ENCODE measurements around the gene TTLL12. TPM values are rescaled to one million over a fixed set of nuclear protein-coding genes. Genes with fewer than 3 reads are reported as not detected.

Gene TTLL12
- total and polyA plus RNA-seq, 2 experiments from 2014 or later, result 45.9 to 62.7 TPM

DNA sequence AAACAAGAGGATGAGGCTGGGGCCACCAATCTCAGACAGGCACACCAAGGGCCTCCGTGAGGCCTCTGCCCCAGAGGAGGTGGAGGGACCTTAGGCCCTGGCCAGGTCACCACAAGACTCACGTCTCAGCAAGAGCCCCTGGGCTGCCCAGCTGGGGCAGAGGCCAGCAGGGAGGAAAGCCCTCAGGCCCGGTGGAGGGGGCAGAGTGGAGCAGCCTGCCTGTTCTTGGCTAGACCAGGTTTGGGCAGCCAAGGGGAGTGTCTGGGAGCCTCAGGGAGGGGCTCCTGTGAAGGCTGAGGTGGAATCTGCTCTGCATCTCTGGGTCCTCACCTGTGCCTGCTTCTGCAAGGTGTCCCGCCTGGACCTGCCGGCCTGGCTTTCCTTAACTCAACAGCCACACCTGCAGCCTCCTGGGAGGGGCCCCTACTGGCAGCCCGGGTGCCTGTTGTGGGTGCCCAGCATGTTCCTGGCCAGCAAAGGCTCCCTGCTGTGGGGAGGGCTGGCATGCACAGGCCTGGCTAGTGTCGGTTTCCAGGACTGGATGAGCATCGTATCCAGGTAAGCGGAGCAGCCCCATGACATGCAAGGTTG, 11.9 kb downstream of the TTLL12 start:
- no peak for TF ChIP-seq CTCF (IDR thresholded peaks at IDR 0.05; ENCODE audit: low read depth, low read length)
- DNase-seq (ENCODE audit: low read depth in 1 of 2, low spot score in 1 of 2), result no peak
- Histone ChIP-seq H3K9me3 (ENCODE audit: low read depth) (no peaks in the 10 kb centered on the region), H3K36me3 (peaks cover 14% of the 10 kb centered on the region), H3K27ac (no peak overlapping the region), H3K4me3 (no peak overlapping the region), H3K27me3 (no peaks in the 10 kb centered on the region), H3K4me1 (ENCODE audit: low read depth) (no peaks in the 10 kb centered on the region)

DNA sequence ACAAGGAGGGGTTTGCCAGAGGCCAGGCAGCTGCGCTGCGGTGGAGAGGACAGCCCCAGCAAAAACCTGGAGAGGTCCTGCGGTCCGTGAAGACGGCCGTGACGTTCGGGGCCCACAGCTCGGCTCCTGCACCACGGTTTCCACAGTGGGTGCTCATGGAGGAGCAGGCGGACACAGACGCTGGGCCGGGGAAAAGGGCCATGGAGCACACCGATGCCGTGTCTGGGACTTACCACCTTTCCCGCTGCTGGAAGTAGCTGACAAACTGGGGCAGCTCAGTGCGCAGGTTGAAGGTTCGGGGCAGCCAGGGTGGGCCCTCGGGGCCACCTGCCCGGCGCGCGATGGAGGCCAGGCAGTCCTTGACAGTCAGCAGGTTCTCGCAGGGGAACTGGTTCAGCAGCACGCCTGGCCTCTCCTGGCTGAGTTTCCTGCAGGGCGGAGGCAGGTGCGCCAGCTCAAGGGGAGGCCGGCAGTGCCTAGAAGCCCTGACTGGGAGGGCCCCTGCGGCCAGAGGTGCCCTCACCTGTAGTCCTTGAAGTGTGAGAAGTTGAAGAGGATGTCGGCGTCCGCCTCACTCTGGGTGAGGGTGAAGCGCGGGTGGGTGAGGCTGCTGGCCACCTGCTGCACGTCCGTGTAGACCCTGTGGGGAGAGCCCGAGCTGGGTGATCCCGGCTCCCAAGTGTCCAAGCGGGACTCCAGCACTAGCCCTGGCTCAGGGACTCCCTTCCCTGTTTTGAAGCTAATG, 12.8 kb downstream of the TTLL12 start:
- TF ChIP-seq CTCF (IDR thresholded peaks at IDR 0.05; ENCODE audit: low read depth, low read length), result no peak
- Histone ChIP-seq H3K27me3 (no peaks in the 10 kb centered on the region), H3K27ac (no peak overlapping the region), H3K4me3 (no peak overlapping the region), H3K4me1 (ENCODE audit: low read depth) (no peaks in the 10 kb centered on the region), H3K9me3 (ENCODE audit: low read depth) (no peaks in the 10 kb centered on the region), H3K36me3 (peaks cover 8% of the 10 kb centered on the region)
- no peak for DNase-seq (ENCODE audit: low read depth in 1 of 2, low spot score in 1 of 2)

GRCh38 chr22:43173566-43173965, 13.4 kb downstream of the TTLL12 start:
- TF ChIP-seq CTCF (IDR thresholded peaks at IDR 0.05; ENCODE audit: low read depth, low read length), result no peak
- DNase-seq (ENCODE audit: low read depth in 1 of 2, low spot score in 1 of 2), result no peak
- no peaks in the 10 kb centered on the region for H3K9me3 ChIP-seq (ENCODE audit: low read depth)
- no peak overlapping the region for H3K4me3 ChIP-seq
- H3K27me3 ChIP-seq, result no peaks in the 10 kb centered on the region
- no peaks in the 10 kb centered on the region for H3K4me1 ChIP-seq (ENCODE audit: low read depth)
- H3K27ac ChIP-seq, result no peak overlapping the region
- peaks cover 8% of the 10 kb centered on the region for H3K36me3 ChIP-seq

DNA sequence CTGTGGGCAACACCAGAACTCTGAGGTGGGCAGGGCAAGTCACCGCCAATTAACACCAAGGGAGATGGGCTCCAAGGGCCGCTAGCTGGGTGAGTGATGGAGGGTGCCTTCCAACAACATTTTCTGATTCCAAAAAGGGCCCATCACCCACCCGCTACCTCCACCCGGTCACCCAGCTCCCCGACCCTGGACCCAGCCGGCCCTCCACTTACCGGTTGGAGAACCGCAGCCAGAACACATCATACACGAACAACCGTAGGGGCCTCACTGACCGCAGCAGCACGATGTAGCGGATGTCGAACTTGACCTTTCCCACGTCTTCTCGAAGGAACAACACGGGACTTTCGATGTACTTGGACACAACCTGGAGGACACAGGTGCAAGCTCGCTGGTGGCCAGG, 14.7 kb downstream of the TTLL12 start:
- Histone ChIP-seq H3K27ac (no peak overlapping the region), H3K4me1 (ENCODE audit: low read depth) (no peaks in the 10 kb centered on the region), H3K4me3 (no peak overlapping the region), H3K27me3 (no peaks in the 10 kb centered on the region), H3K9me3 (ENCODE audit: low read depth) (no peaks in the 10 kb centered on the region), H3K36me3 (peaks cover 11% of the 10 kb centered on the region)
- no peak for DNase-seq (ENCODE audit: low read depth in 1 of 2, low spot score in 1 of 2)
- no peak for TF ChIP-seq CTCF (IDR thresholded peaks at IDR 0.05; ENCODE audit: low read depth, low read length)

DNA sequence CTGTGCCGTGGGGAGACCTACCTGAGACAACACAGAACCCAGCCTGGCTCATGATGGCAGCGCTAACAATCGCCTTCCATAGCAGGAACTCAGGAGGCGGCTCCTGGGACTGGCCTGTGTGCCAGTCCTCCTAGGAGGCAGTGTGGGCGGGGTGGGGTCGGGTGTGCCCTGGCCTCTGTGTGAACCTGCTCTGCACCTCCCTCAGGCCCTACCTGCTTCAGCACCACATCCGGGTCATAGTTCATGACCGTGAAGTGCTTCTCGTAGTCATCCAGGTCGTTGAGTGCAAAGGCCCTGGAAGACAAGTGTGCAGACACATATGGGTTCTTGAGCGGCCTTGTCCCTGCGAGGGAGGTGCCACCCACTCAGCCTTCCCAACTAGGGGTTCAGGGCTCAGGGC, 15.3 kb downstream of the TTLL12 start:
- no peak for DNase-seq (ENCODE audit: low read depth in 1 of 2, low spot score in 1 of 2)
- Histone ChIP-seq H3K27me3 (no peaks in the 10 kb centered on the region), H3K4me3 (no peak overlapping the region), H3K27ac (no peak overlapping the region), H3K9me3 (ENCODE audit: low read depth) (no peaks in the 10 kb centered on the region), H3K4me1 (ENCODE audit: low read depth) (no peaks in the 10 kb centered on the region), H3K36me3 (peaks cover 11% of the 10 kb centered on the region)
- TF ChIP-seq CTCF (IDR thresholded peaks at IDR 0.05; ENCODE audit: low read depth, low read length), result no peak
